GM18526 (cell line): Measurements from ENCODE around the gene TMEM156.

Experiments
- POLR2A ChIP-seq: IDR thresholded peaks from 3 replicates; pipeline ENCODE4 v1.6.1; 2011; ENCODE audit not compliant: insufficient read length; ENCODE audit errors: extremely low read depth

Gene TMEM156

GRCh38 chr4:39045827-39046221 is 13.6 kb upstream of the TMEM156 start:
- no peak for TF ChIP-seq POLR2A

- no peak for TF ChIP-seq POLR2A
Measured at GRCh38 chr4:39044956-39045826, 13.0 kb upstream of the TMEM156 start.

DNA sequence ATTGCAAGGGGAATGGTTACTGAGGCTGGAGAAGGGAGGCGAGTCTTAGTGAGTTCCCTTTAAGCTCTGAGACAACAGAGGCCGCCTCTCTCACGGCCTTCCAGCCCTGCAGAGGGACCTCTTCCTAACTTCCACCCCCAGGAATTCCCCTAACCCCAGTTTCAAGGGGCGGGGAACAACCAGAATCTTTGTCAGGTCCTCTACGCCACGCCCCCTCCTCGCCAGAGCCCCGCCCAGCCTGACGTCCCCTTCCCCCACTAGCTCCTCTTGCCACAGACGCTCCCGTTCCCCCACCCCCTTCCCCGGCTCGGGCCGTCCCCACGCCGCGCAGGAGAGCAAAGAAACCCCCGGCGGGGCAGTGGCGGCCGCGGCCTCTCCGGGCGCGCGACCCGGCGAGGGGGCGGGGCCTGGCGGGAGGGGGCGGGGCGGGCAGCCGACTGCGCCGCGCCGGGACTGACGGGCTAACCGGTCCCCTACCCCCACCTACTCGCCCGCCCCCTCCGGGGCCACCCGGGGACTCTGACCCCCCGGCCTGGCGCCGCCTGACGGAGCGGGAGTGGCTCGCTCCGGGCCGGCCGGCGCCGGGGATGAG is 12.3 kb upstream of the TMEM156 start:
- TF ChIP-seq POLR2A, result peak; percentile 47

DNA sequence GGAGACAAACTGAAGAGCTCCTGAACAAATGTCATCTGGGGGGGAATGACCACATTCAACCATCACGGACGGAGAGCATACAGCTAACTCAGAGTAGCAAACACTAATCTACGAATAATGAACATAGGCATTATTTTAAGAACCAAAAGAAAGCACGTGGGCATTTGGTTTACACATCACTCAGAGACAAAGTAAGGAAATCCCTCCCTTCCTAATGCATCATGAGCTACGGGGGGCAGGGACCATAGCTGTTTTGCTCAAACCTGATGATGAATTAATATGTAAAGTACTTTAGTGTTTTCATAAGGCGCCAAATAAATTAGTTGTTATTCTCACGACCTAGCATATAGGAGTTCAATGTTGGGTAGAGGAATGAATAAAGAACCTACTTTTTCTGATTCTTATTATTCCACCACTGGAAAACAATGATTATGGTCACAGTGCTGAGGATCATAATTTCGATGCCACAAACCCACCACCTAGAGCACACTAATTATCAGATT is 11.7 kb upstream of the TMEM156 start:
- no peak for TF ChIP-seq POLR2A

DNA sequence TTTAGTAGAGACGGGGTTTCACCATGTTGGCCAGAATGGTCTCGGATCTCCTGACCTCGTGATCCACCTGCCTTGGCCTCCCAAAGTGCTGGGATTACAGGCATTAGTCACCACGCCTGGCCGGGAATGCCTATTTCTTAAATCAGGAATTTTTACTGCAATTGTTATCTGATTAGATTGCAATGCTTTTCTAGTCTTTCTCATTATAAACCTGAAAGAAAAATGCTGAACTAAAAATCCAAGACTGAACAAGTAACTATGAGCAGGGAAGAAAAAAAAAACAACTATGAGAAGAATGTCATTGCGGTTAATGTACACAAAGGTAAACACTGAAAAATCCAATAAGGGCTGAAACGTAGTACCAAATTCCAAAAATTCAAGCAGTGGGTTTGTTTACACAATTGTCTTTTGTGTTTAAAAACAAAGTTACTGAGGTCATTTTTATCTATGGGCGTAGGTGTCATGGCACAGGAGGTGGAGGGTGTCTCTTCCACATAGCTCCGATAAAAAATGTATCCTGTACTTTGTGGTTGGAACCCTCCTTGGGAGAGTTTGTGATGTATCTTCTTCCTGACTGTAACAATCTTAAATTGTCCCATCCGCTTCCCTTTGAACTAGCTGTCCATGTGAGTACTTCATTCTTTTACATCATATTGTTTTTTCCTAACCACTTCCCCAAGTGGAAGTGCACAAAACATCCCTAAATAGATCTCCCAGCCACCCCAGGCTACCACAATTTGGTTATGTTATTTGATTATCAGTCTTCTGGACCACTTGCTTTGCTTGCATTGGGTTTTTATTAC is 11.1 kb upstream of the TMEM156 start:
- TF ChIP-seq POLR2A, result no peak

DNA sequence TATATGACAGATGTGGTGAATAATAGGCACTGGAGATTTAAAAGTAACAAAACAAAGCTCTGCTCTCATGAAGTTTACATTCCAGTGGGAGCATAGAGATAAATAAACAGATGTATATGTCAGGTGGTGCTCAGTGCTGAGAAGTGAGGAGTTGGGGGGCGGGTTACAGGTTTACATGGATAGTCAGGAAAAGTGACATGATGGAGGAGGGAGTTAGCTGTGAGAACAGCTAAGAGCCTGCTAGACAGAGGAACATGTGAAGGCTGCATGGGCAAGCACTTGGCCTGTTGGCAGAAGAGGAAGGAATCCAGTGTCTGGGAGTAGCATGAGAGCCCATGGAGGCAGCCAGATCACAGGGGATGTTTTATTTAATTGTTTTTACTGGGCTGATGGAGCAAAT is 10.2 kb upstream of the TMEM156 start:
- no peak for TF ChIP-seq POLR2A

- no peak for TF ChIP-seq POLR2A
Measured at GRCh38 chr4:39039108-39039507, 6.9 kb upstream of the TMEM156 start.

DNA sequence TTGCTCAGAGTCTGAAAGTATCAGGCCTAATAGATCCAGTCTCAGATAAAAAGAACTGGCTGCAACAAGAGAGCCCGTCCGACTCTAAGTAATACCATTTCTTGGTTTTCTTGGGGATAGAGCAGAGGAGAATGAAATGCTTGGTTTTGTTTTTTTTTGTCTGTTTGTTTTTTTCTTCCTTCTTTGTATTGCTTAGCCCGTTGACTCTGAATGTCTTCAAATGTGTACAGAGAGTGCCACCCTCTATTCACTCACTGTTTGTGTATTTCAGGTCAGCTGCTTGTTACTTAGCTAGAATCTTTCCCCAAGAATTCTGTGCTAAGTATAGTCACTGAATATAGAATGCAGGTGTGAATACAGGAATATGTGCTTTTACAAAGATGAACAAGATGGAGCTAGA is 5.7 kb upstream of the TMEM156 start:
- TF ChIP-seq POLR2A, result no peak

DNA sequence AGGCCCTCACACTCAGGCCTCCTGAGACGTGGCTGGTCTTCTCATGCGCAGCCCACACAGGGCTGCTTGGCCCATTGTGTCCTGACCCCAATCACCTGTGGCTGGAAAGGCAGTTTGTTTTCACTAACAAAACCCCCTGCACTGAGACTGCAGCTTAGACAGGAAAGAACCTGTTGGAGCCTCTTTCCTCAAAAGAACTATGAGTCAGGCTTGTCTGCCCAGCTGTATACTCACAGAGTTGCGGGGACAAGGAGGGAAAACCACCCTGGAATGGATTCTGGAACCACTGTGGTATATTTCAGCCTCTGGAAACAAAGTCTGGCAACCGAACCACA is 5.2 kb upstream of the TMEM156 start:
- TF ChIP-seq POLR2A, result no peak

DNA sequence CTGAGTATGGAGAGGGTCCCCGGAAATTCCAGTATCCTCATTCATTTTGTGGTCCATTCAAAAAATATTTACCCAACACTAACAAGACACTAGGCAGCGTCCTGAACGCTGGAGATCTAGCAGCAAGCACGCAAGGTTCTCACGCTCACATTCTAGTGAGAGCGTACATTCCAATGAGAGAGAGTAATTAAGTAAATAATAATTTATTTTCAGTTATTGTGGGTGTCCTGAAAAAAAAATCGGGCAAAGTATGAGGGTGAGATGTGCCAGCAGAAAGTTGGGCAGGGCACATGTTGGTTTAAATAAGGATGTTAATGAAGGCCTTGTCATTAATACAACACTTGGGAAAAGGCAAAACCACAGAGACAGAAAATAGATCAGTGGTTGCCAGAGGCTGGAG is 4.0 kb upstream of the TMEM156 start:
- TF ChIP-seq POLR2A, result no peak

- TF ChIP-seq POLR2A, result peak; percentile 3
Measured at GRCh38 chr4:39031590-39032020, 604 bp downstream of the TMEM156 start.

- TF ChIP-seq POLR2A, result peak; percentile 7
Measured at GRCh38 chr4:39030725-39031124, 1.5 kb downstream of the TMEM156 start.

DNA sequence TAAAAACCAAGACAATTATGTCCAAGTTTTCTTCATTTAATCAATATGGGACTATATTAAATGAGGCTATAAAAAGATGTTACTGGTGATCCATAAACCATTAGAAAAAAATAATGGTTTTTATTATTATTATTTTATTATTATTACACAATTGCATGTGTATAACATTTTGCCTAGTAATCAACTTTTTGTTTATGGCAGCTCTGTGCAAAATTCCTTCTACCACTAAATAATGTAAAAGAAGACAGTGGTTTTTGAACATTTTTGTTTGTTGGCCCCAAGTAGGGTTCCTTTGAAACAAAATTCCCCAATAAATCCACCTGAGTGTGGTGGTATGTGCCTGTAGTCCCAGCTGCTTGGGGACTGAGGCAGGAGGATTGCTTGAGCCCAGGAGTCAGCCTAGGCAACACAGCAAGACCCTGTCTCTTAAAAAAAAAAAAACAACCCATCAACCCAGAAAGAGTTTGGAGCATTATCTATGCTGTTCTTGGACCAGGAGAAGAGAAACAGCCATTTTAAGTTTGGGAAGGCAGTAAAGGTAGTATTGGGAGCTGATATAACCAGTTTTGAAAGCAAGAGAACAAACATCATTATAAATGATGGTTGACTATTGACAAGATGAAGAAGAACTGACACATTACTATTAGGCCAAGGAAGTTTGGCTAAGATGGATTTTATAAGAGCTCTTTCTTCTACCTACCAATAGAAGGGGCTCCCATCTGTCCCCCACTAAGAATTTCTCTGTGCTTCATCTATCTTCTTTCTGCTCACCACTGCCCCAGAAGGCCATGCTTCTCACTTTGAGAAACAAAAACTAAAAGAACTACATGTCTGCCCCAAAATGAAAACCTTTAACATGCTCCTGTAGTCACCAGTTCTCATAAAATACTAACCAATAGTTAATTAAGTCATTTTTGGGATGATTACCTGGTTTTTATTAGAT is 2.2 kb downstream of the TMEM156 start:
- TF ChIP-seq POLR2A, result peak; percentile 11

GRCh38 chr4:39026096-39026495 is 6.1 kb downstream of the TMEM156 start:
- TF ChIP-seq POLR2A, result no peak
